ENCODE measurements around the gene IFT43. TPM values are rescaled to one million over a fixed set of nuclear protein-coding genes. Genes with fewer than 3 reads are reported as not detected.

Gene IFT43
- total and polyA plus RNA-seq, 9 of the 15 experiments (the other 6 are each of a cell fraction or from before 2014, with no cell fraction given) = 4.9 to 12.8 (median 8.0) TPM

- TF ChIP-seq REST (IDR thresholded peaks at IDR 0.05; ENCODE audit: borderline replicate concordance) (peak; percentile 27; the same call in 1 of the 2 replicates), REST (CRISPR knock-in tag; IDR thresholded peaks at IDR 0.05; ENCODE audit: low read depth) (no peak), GMEB1 (CRISPR knock-in tag; IDR thresholded peaks at IDR 0.05) (no peak)
Measured at GRCh38 chr14:76034566-76034965, 49.0 kb downstream of the IFT43 start (continued).

Data from K562 (cell line).